CD4-positive, alpha-beta T cell (primary cell): ENCODE results near the gene TAF4. TPM values are rescaled to one million over a fixed set of nuclear protein-coding genes. Genes with fewer than 3 reads are reported as not detected.
"Not testable (repeated sequence)": the region's sequence is repeated elsewhere in the genome, so short reads cannot be mapped to it uniquely, and the experiment has no call there.

Experiments
- ATAC-seq: fragments of 200-7000 bp; cut with Tn5 transposase; one replicate; pipeline ENCODE4 v1.10.0; 2022; ENCODE audit warnings: mild to moderate bottlenecking; ENCODE audit not compliant: poor library complexity
- CTCF ChIA-PET: fragments of 350-600 bp; sonication (Branson Sonifier 250); formaldehyde crosslinking; loops from one replicate; lab custom pipeline; 2021; ENCODE audit warnings: antibody characterized with exemption, inconsistent platforms; lab: Charles Lee
- POLR2A ChIA-PET: fragments of 350-600 bp; sonication (Branson Sonifier 250); formaldehyde crosslinking; loops from one replicate; lab custom pipeline; 2021; ENCODE audit warnings: antibody characterized with exemption, inconsistent platforms; lab: Charles Lee
- DNase-seq, 14 experiments: peaks; one replicate each; pipeline ENCODE4 v3.0.0-alpha.2; 2013 to 2020; ENCODE audit warnings: mixed read lengths in 2 of 14
- H3K27ac ChIP-seq, 2 donors: one replicate each; pipeline versions ENCODE4 v1.5.1 to v1.7.0; 2013; ENCODE audit warnings: low read length in 2 of 2, low read depth in 1 of 2, mild to moderate bottlenecking in 1 of 2
- H3K27me3 ChIP-seq, 2 experiments: 1 replicate in 1 of 2; 2 replicates in 1 of 2; pipeline versions ENCODE4 v1.6.1 to v1.7.0; 2013; ENCODE audit warnings: low read length in 2 of 2, control low read depth in 1 of 2, mild to moderate bottlenecking in 1 of 2, moderate library complexity in 1 of 2; ENCODE audit not compliant: insufficient read depth in 2 of 2, control insufficient read depth in 1 of 2
- H3K36me3 ChIP-seq: one replicate; pipeline ENCODE4 v1.6.1; 2013; ENCODE audit warnings: low read length, control low read depth; ENCODE audit not compliant: insufficient read depth
- H3K4me1 ChIP-seq: one replicate; pipeline ENCODE4 v1.6.1; 2013; ENCODE audit warnings: low read length, control low read depth; ENCODE audit not compliant: insufficient read depth
- H3K4me3 ChIP-seq: one replicate; pipeline ENCODE4 v1.5.1; 2013; ENCODE audit warnings: mild to moderate bottlenecking, low read length, moderate library complexity
- H3K9me3 ChIP-seq, 2 experiments: 1 replicate in 1 of 2; 2 replicates in 1 of 2; pipeline versions ENCODE4 v1.6.1 to v1.7.0; 2013; ENCODE audit warnings: low read length in 2 of 2, mild to moderate bottlenecking in 2 of 2, control low read depth in 1 of 2, moderate library complexity in 1 of 2; ENCODE audit not compliant: control insufficient read depth in 1 of 2, insufficient read depth in 1 of 2
- H3K27ac Mint-ChIP-seq: one replicate; pipeline ENCODE4 v1.8.0; 2020; ENCODE audit warnings: mixed read lengths
- H3K27me3 Mint-ChIP-seq: one replicate; pipeline ENCODE4 v1.8.0; 2021; ENCODE audit warnings: mixed read lengths
- H3K36me3 Mint-ChIP-seq: one replicate; pipeline ENCODE4 v1.8.0; 2021; ENCODE audit warnings: low read depth, mixed read lengths
- H3K4me1 Mint-ChIP-seq: one replicate; pipeline ENCODE4 v1.8.0; 2021; ENCODE audit warnings: low read depth, mixed read lengths
- H3K4me3 Mint-ChIP-seq: one replicate; pipeline ENCODE4 v1.8.0; 2020; ENCODE audit warnings: mild to moderate bottlenecking, mixed read lengths
- H3K9me3 Mint-ChIP-seq: one replicate; pipeline ENCODE4 v1.8.0; 2020; ENCODE audit warnings: mixed read lengths
- intact Hi-C, 2 experiments: fragments of 100-400 bp; cut with DNase I in 1 of 2; cut with micrococcal nuclease in 1 of 2; formaldehyde crosslinking; loops; one replicate each; pipeline versions ENCODE4 v1.15.1 to v1.9.0; 2023 to 2025; cut with DNase I, micrococcal nuclease
- total RNA-seq, 174 experiments: library from RNA in 2 of 174; stranded (reverse) in 2 of 174; gene quantifications; one replicate each; pipeline ENCODE4 v1.2.3 and lab custom pipeline; 2021 to 2026
- TF ChIP-seq, protein P1 (sequence below): fragments of 200-600 bp; IDR thresholded peaks from one replicate; pipeline ENCODE4 v1.8.0; 2022; ENCODE audit warnings: antibody characterized with exemption, mild to moderate bottlenecking

Gene TAF4
- total RNA-seq, 2 experiments from 2014 or later: 11.1 to 12.5 TPM

DNA sequence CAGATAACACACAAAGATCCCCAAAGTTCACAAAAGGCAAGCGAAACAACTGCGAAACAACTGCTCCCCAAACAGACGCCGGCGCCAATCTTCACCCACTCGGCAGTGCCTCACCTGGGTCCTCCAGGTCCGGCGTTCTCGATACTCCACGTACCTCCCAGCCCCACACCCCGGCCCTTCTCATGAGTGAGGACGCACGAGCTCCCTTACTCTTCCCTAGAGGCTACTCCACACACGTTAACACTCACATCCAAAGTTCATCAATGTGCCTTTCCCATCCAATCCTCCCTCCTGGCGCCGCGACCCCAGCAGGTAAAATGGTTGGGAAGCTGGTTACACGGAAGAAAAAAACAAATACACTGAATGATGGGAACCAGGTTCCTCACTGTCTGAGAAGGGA is 77.0 kb downstream of the TAF4 start:
- no peak overlapping the region for H3K4me3 Mint-ChIP-seq
- ATAC-seq (no peak), DNase-seq (no peak)
- no peaks in the 10 kb centered on the region for H3K27me3 Mint-ChIP-seq
- H3K27ac Mint-ChIP-seq: no peak overlapping the region
- TF ChIP-seq, protein P1, sequence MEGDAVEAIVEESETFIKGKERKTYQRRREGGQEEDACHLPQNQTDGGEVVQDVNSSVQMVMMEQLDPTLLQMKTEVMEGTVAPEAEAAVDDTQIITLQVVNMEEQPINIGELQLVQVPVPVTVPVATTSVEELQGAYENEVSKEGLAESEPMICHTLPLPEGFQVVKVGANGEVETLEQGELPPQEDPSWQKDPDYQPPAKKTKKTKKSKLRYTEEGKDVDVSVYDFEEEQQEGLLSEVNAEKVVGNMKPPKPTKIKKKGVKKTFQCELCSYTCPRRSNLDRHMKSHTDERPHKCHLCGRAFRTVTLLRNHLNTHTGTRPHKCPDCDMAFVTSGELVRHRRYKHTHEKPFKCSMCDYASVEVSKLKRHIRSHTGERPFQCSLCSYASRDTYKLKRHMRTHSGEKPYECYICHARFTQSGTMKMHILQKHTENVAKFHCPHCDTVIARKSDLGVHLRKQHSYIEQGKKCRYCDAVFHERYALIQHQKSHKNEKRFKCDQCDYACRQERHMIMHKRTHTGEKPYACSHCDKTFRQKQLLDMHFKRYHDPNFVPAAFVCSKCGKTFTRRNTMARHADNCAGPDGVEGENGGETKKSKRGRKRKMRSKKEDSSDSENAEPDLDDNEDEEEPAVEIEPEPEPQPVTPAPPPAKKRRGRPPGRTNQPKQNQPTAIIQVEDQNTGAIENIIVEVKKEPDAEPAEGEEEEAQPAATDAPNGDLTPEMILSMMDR: no peak
- Histone ChIP-seq H3K27me3 (no peaks in the 10 kb centered on the region), H3K4me3 (no peak overlapping the region), H3K27ac (no peak overlapping the region), H3K9me3 (peaks cover 11 to 48% of the 10 kb centered on the region in 2 experiments), H3K36me3 (peaks cover 66% of the 10 kb centered on the region), H3K4me1 (peaks cover 3% of the 10 kb centered on the region)
- peaks cover 15% of the 10 kb centered on the region for H3K4me1 Mint-ChIP-seq
- H3K36me3 Mint-ChIP-seq: peaks cover 86% of the 10 kb centered on the region
- intact Hi-C loops: no loop called here
- H3K9me3 Mint-ChIP-seq: peaks cover 6% of the 10 kb centered on the region
- CTCF ChIA-PET: no interaction called here
- POLR2A ChIA-PET: no interaction called here

DNA sequence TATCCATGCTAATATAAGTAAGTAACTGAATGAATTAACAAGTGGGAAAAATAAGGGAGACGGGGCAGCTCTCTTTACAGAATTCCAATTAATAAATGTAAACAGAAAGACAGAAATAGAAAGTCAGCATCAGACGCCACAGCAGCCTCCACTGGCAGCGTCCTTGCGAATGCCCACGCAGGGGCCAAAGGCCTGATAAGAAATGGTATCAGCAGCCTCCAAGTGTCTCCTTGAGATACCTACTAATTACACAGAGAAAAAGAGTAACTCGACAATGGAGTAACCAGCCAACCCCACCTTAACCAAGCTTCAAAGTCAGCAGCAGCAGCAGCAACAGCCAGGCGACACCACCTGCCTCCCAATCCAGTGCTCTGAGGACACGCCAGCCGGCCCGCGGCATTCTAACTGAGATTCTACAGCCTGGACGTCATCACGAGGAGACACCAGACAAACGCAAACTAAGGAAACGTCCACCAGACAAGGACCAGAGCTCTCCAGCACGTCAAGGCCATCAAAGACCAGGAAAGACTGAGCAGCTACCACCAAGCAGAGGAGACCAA is 78.8 kb downstream of the TAF4 start:
- Mint-ChIP-seq H3K9me3 (peaks cover 7% of the 10 kb centered on the region), H3K27ac (no peak overlapping the region), H3K4me3 (no peak overlapping the region), H3K4me1 (peaks cover 22% of the 10 kb centered on the region), H3K27me3 (no peaks in the 10 kb centered on the region), H3K36me3 (peaks cover 77% of the 10 kb centered on the region)
- ChIA-PET POLR2A (no interaction called here), CTCF (no interaction called here)
- H3K4me3 ChIP-seq: no peak overlapping the region
- no peak for ATAC-seq
- no peaks in the 10 kb centered on the region for H3K27me3 ChIP-seq
- TF ChIP-seq, protein P1: no peak
- no peak for DNase-seq
- intact Hi-C loops: no loop called here
- H3K36me3 ChIP-seq: peaks cover 50% of the 10 kb centered on the region
- peaks cover 5 to 47% of the 10 kb centered on the region in 2 experiments for H3K9me3 ChIP-seq
- no peak overlapping the region for H3K27ac ChIP-seq
- peaks cover 11% of the 10 kb centered on the region for H3K4me1 ChIP-seq

GRCh38 chr20:61985096-61985495 is 80.6 kb downstream of the TAF4 start:
- DNase-seq: no peak
- Histone ChIP-seq H3K4me1 (peaks cover 15% of the 10 kb centered on the region), H3K9me3 (peaks cover 0 to 35% of the 10 kb centered on the region in 2 experiments), H3K27me3 (no peaks in the 10 kb centered on the region), H3K4me3 (no peak overlapping the region), H3K27ac (no peak overlapping the region), H3K36me3 (peaks cover 39% of the 10 kb centered on the region)
- ChIA-PET CTCF (no interaction called here), POLR2A (no interaction called here)
- intact Hi-C loops: no loop called here
- H3K4me3 Mint-ChIP-seq: no peak overlapping the region
- peaks cover 66% of the 10 kb centered on the region for H3K36me3 Mint-ChIP-seq
- ATAC-seq: no peak
- no peak overlapping the region for H3K27ac Mint-ChIP-seq
- no peaks in the 10 kb centered on the region for H3K27me3 Mint-ChIP-seq
- peaks cover 30% of the 10 kb centered on the region for H3K4me1 Mint-ChIP-seq
- TF ChIP-seq, protein P1: no peak
- H3K9me3 Mint-ChIP-seq: peaks cover 3% of the 10 kb centered on the region

- peaks cover 0 to 35% of the 10 kb centered on the region in 2 experiments for H3K9me3 ChIP-seq
- H3K27ac ChIP-seq, H3K4me3 ChIP-seq, H3K9me3 Mint-ChIP-seq, POLR2A ChIA-PET, H3K27ac Mint-ChIP-seq, intact Hi-C loops, H3K4me3 Mint-ChIP-seq, CTCF ChIA-PET, H3K27me3 Mint-ChIP-seq, ATAC-seq, H3K27me3 ChIP-seq, DNase-seq: not testable (repeated sequence)
- Mint-ChIP-seq H3K4me1 (peaks cover 30% of the 10 kb centered on the region), H3K36me3 (peaks cover 59% of the 10 kb centered on the region)
- H3K36me3 ChIP-seq: peaks cover 38% of the 10 kb centered on the region
- H3K4me1 ChIP-seq: peaks cover 15% of the 10 kb centered on the region
Observed at GRCh38 chr20:61984431-61984830, 81.2 kb downstream of the TAF4 start.
